ENCODE results near the gene P2RX1. TPM values are rescaled to one million over a fixed set of nuclear protein-coding genes. Genes with fewer than 3 reads are reported as not detected.

Gene P2RX1
- not detected in 2 replicates for polyA plus RNA-seq (2013)

DNA sequence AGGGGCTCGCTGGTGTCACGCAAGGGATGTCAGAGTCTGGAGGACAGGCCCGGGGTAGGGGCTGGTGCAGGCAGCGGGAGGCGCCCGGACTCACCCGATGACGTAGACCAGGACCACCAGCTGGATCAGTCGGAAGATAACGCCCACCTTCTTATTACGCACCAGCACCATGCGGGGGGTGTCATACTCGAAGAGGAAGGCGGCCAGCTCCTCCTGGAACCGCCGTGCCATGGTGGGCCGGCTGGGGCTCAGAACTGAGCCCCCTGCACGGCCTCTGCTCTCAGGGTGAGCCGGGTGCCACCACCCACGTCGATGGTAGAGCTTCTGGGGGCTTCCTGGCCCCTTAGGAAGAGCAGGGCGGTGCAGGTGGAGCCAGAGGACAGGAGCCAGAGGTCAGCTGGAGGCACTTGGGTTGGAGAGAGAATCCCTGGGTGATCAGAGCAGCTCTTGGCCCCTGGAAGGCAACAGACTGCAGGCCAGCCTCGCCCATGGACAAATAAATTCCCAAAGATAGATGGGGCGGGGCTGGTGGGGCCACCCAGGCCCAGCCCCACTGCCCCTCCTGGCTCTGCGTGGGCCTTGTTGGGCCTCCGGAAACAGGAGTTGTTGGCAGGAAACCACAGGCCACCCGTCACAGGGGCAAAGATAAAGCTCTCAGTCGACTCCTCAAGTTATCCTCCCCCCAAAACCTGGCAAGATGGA is at the start of gene P2RX1:
Gene P2RX1, minus strand, starts transcription at position 471 of the 702 bp plus-strand sequence. Its CDS starts 240 bp downstream, at position 231.
- no CpG with 5 or more reads among the region's 28 CpGs for WGBS (ENCODE audit: extremely low coverage, insufficient coverage, insufficient read length)

DNA sequence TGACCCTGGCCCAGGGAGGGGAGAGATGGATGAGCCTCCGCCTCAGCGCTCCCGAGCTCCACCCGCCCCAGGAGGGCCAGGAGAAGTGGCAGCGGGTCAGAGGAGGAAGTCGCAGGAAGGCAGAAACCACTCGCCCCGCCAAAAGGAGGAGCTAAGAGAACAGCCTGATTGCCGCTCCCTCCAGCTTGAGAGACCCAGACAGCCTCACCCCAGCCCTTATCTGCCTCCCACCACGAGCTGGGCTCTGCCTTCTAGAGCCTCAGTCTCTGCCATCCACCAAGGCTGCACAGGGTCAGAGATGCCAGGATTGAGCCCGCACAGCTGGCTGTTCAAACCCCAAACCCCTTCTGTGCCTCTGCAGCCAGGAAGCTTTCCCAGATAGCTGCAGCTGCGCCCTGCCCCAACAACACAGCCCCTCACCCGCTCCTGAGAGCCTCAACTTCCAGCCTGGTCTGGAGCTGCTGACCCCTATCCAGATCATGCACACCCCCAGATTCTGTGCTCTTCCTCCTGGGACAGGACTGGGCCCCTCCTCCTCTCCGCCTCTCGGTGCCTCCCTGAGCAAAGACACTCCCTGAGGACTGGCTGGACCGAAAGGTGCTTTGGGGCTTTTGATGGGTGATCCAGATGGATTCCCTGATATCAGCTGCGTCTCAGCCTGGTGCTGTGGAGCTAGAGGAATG is 49.0 kb upstream of the P2RX1 start:
- Histone ChIP-seq H3K36me3 (ENCODE audit: control insufficient read depth in 1 of 2, insufficient read depth in 2 of 2, low read length in 2 of 2) (no peaks in the 10 kb centered on the region), H3K18ac (ENCODE audit: low read length) (peak overlapping the region; percentile 58), H2BK120ac (ENCODE audit: insufficient read depth, low read length, poor library complexity) (no peak overlapping the region), H4K91ac (ENCODE audit: low read depth, low read length) (no peak overlapping the region), H3K23ac (ENCODE audit: low read length) (no peak overlapping the region), H3K27me3 (ENCODE audit: insufficient read depth, low read length) (peaks cover 33% of the 10 kb centered on the region), H3K79me1 (ENCODE audit: low read length) (no peaks in the 10 kb centered on the region), H2AFZ (ENCODE audit: insufficient read depth, low read length, poor library complexity) (peak overlapping the region; percentile 20), H4K8ac (ENCODE audit: low read depth, low read length) (peak overlapping the region; percentile 33), H4K12ac (ENCODE audit: low read depth, low read length) (no peak overlapping the region), H3K4me3 (ENCODE audit: low read depth, low read length) (no peak overlapping the region), H2AK5ac (ENCODE audit: low read length) (no peak overlapping the region), H2BK12ac (ENCODE audit: low read length) (no peak overlapping the region), H3K79me2 (ENCODE audit: control insufficient read depth, insufficient read depth, low read length, poor library complexity) (no peaks in the 10 kb centered on the region), H3K9ac (ENCODE audit: low read length) (no peak overlapping the region), H3K27ac (ENCODE audit: low read depth, low read length) (no peak overlapping the region), H3K4ac (ENCODE audit: low read depth, low read length) (no peak overlapping the region), H2BK5ac (ENCODE audit: low read depth, low read length, poor library complexity) (no peak overlapping the region), H3K4me1 (ENCODE audit: control insufficient read depth in 1 of 2, insufficient read depth in 2 of 2, low read length in 2 of 2) (peaks cover 4 to 6% of the 10 kb centered on the region in 2 experiments), H3K14ac (ENCODE audit: low read length) (no peak overlapping the region), H3K9me3 (ENCODE audit: insufficient read depth, low read depth, low read length) (peaks cover 5% of the 10 kb centered on the region), H3K4me2 (ENCODE audit: low read length) (peak overlapping the region; percentile 59)
- no CpG with 5 or more reads among the region's 17 CpGs for WGBS (ENCODE audit: extremely low coverage, insufficient coverage, insufficient read length)
- peak in 1 of 2 donors; percentile 48 for DNase-seq

More for the DNA sequence above, at the start of gene P2RX1:
- no peaks in the 10 kb centered on the region for H3K36me3 ChIP-seq (ENCODE audit: control insufficient read depth in 1 of 2, insufficient read depth in 2 of 2, low read length in 2 of 2)
- no peak within 1 kb of the TSS for H3K27ac ChIP-seq (ENCODE audit: low read depth, low read length)
- H3K4me2 ChIP-seq (ENCODE audit: low read length): no peak within 1 kb of the TSS
- no peaks in the 10 kb centered on the region for H3K79me1 ChIP-seq (ENCODE audit: low read length)
- no peak within 1 kb of the TSS for H3K18ac ChIP-seq (ENCODE audit: low read length)
- DNase-seq: no peak
- H3K4ac ChIP-seq (ENCODE audit: low read depth, low read length): no peak within 1 kb of the TSS
- H2BK12ac ChIP-seq (ENCODE audit: low read length): no peak within 1 kb of the TSS
- H3K23ac ChIP-seq (ENCODE audit: low read length): no peak within 1 kb of the TSS
- no peak within 1 kb of the TSS for H4K91ac ChIP-seq (ENCODE audit: low read depth, low read length)
- no peak within 1 kb of the TSS for H2BK120ac ChIP-seq (ENCODE audit: insufficient read depth, low read length, poor library complexity)
- no peaks in the 10 kb centered on the region for H3K27me3 ChIP-seq (ENCODE audit: insufficient read depth, low read length)
- no peak within 1 kb of the TSS for H2AFZ ChIP-seq (ENCODE audit: insufficient read depth, low read length, poor library complexity)
- no peak within 1 kb of the TSS for H2AK5ac ChIP-seq (ENCODE audit: low read length)
- H3K9me3 ChIP-seq (ENCODE audit: insufficient read depth, low read depth, low read length): no peaks in the 10 kb centered on the region
- no peak within 1 kb of the TSS for H3K14ac ChIP-seq (ENCODE audit: low read length)
- H4K12ac ChIP-seq (ENCODE audit: low read depth, low read length): no peak within 1 kb of the TSS
- no peak within 1 kb of the TSS for H3K9ac ChIP-seq (ENCODE audit: low read length)
- no peak within 1 kb of the TSS for H2BK5ac ChIP-seq (ENCODE audit: low read depth, low read length, poor library complexity)
- no peak within 1 kb of the TSS for H4K8ac ChIP-seq (ENCODE audit: low read depth, low read length)
- H3K4me3 ChIP-seq (ENCODE audit: low read depth, low read length): no peak within 1 kb of the TSS
- H3K79me2 ChIP-seq (ENCODE audit: control insufficient read depth, insufficient read depth, low read length, poor library complexity): no peaks in the 10 kb centered on the region
- no peaks in the 10 kb centered on the region for H3K4me1 ChIP-seq (ENCODE audit: control insufficient read depth in 1 of 2, insufficient read depth in 2 of 2, low read length in 2 of 2)

DNA sequence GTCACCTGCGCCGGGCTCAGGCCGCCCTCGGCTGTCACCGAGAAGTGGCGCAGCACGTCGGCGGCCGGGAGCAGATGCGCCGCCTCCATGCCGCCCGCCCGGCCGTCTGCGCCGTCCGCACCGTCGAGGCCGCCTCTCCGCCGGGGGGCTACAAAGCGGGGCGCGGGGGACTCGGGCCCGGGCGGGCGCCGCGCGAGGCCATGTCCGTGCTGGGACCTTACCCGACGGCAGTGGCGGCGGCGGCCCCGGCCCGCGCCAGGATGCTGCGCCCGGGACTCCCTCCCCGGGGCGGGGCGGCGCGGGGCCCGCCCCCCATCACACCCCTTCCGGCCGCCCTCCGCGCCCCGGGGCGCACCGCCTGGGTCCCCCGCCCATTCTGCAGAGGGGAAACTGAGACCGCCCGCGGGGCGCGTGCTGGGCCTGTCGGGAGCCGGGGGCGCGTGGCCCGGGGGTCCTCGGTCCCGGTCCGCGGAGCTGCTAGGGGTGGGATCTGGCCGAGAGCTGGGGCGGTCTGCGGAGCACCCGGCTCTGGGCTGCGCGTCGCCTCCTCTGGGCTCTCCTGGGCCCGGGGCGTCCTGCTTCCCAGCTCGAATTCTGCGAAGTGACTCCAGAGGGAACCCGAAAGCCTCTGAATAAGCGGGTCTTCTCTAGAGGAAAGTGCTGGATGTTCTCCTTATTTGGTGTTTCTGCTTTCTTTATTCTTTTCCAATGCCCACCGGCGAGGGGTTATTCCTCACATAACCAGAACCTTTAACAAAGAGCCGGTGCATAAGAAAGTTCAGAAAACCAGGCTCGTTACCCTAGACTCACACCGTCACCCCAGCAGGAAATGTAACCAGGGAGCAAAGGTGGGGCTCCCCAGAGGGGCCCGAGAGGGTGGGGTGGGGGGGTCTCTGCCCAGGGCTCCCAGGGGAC is 48.2 kb upstream of the P2RX1 start, which contains the start of gene ATP2A3:
Gene ATP2A3, minus strand, starts transcription at position 235 of the 915 bp plus-strand sequence. Its CDS starts 146 bp downstream, at position 89.
- no CpG with 5 or more reads among the region's 92 CpGs for WGBS (ENCODE audit: extremely low coverage, insufficient coverage, insufficient read length)
- no peaks in the 10 kb centered on the region for H3K79me2 ChIP-seq (ENCODE audit: control insufficient read depth, insufficient read depth, low read length, poor library complexity)

More for the DNA sequence above, 48.2 kb upstream of the P2RX1 start, which contains the start of gene ATP2A3:
- Histone ChIP-seq H3K79me1 (ENCODE audit: low read length) (no peaks in the 10 kb centered on the region), H3K18ac (ENCODE audit: low read length) (peak within 1 kb of the TSS; percentile 58), H3K36me3 (ENCODE audit: control insufficient read depth in 1 of 2, insufficient read depth in 2 of 2, low read length in 2 of 2) (no peaks in the 10 kb centered on the region), H3K9ac (ENCODE audit: low read length) (no peak within 1 kb of the TSS), H3K23ac (ENCODE audit: low read length) (no peak within 1 kb of the TSS), H4K91ac (ENCODE audit: low read depth, low read length) (no peak within 1 kb of the TSS), H3K4me1 (ENCODE audit: control insufficient read depth in 1 of 2, insufficient read depth in 2 of 2, low read length in 2 of 2) (peaks cover 4 to 6% of the 10 kb centered on the region in 2 experiments), H2AFZ (ENCODE audit: insufficient read depth, low read length, poor library complexity) (peak within 1 kb of the TSS; percentile 23), H4K8ac (ENCODE audit: low read depth, low read length) (peak within 1 kb of the TSS; percentile 33), H4K12ac (ENCODE audit: low read depth, low read length) (no peak within 1 kb of the TSS), H3K4me2 (ENCODE audit: low read length) (peak within 1 kb of the TSS; percentile 59), H2AK5ac (ENCODE audit: low read length) (no peak within 1 kb of the TSS), H3K4ac (ENCODE audit: low read depth, low read length) (no peak within 1 kb of the TSS), H2BK5ac (ENCODE audit: low read depth, low read length, poor library complexity) (no peak within 1 kb of the TSS), H2BK120ac (ENCODE audit: insufficient read depth, low read length, poor library complexity) (no peak within 1 kb of the TSS), H3K27me3 (ENCODE audit: insufficient read depth, low read length) (peaks cover 33% of the 10 kb centered on the region), H3K4me3 (ENCODE audit: low read depth, low read length) (no peak within 1 kb of the TSS), H3K9me3 (ENCODE audit: insufficient read depth, low read depth, low read length) (peaks cover 5% of the 10 kb centered on the region), H3K27ac (ENCODE audit: low read depth, low read length) (no peak within 1 kb of the TSS), H2BK12ac (ENCODE audit: low read length) (no peak within 1 kb of the TSS), H3K14ac (ENCODE audit: low read length) (no peak within 1 kb of the TSS)
- DNase-seq: no peak

Data from trophoblast cell (in vitro differentiated cells and primary cell).